ENCODE measurements around the gene EFNB3. TPM values are rescaled to one million over a fixed set of nuclear protein-coding genes. Genes with fewer than 3 reads are reported as not detected.

The EFNB3 gene
- total RNA-seq, 4 donors from 2014 or later, result 6.2 to 9.2 (median 9.0) TPM

- Histone ChIP-seq H3K4me1 (no peaks in the 10 kb centered on the region), H3K27ac (no peak overlapping the region), H3K9me3 (peaks cover 8% of the 10 kb centered on the region), H3K27me3 (no peaks in the 10 kb centered on the region), H3K4me3 (no peak overlapping the region), H3K36me3 (peaks cover 82% of the 10 kb centered on the region)
- TF ChIP-seq EP300 (IDR thresholded peaks at IDR 0.05) (no peak), POLR2A (IDR thresholded peaks at IDR 0.05) (no peak), POLR2AphosphoS5 (IDR thresholded peaks at IDR 0.05) (no peak)
- TF ChIP-seq, protein P1, sequence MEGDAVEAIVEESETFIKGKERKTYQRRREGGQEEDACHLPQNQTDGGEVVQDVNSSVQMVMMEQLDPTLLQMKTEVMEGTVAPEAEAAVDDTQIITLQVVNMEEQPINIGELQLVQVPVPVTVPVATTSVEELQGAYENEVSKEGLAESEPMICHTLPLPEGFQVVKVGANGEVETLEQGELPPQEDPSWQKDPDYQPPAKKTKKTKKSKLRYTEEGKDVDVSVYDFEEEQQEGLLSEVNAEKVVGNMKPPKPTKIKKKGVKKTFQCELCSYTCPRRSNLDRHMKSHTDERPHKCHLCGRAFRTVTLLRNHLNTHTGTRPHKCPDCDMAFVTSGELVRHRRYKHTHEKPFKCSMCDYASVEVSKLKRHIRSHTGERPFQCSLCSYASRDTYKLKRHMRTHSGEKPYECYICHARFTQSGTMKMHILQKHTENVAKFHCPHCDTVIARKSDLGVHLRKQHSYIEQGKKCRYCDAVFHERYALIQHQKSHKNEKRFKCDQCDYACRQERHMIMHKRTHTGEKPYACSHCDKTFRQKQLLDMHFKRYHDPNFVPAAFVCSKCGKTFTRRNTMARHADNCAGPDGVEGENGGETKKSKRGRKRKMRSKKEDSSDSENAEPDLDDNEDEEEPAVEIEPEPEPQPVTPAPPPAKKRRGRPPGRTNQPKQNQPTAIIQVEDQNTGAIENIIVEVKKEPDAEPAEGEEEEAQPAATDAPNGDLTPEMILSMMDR (IDR thresholded peaks at IDR 0.05), result no peak
- 86% methylated on average over 2 of the region's 2 CpGs for WGBS
- DNase-seq (ENCODE audit: low spot score in 2 of 2), result no peak
Measured at GRCh38 chr17:7673239-7673638, 31.8 kb upstream of the EFNB3 start.

DNA sequence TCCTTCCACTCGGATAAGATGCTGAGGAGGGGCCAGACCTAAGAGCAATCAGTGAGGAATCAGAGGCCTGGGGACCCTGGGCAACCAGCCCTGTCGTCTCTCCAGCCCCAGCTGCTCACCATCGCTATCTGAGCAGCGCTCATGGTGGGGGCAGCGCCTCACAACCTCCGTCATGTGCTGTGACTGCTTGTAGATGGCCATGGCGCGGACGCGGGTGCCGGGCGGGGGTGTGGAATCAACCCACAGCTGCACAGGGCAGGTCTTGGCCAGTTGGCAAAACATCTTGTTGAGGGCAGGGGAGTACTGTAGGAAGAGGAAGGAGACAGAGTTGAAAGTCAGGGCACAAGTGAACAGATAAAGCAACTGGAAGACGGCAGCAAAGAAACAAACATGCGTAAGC, 30.1 kb upstream of the EFNB3 start:
- H3K36me3 ChIP-seq, result peaks cover 66% of the 10 kb centered on the region
- TF ChIP-seq POLR2A (IDR thresholded peaks at IDR 0.05) (no peak), POLR2AphosphoS5 (IDR thresholded peaks at IDR 0.05) (no peak), EP300 (IDR thresholded peaks at IDR 0.05) (no peak)
- TF ChIP-seq, protein P1 (IDR thresholded peaks at IDR 0.05), result no peak
- H3K4me1 ChIP-seq, result no peaks in the 10 kb centered on the region
- no peak overlapping the region for H3K4me3 ChIP-seq
- 89% methylated on average over 14 of the region's 14 CpGs for WGBS
- no peak overlapping the region for H3K27ac ChIP-seq
- peaks cover 8% of the 10 kb centered on the region for H3K9me3 ChIP-seq
- no peaks in the 10 kb centered on the region for H3K27me3 ChIP-seq
- no peak for DNase-seq (ENCODE audit: low spot score in 2 of 2)

DNA sequence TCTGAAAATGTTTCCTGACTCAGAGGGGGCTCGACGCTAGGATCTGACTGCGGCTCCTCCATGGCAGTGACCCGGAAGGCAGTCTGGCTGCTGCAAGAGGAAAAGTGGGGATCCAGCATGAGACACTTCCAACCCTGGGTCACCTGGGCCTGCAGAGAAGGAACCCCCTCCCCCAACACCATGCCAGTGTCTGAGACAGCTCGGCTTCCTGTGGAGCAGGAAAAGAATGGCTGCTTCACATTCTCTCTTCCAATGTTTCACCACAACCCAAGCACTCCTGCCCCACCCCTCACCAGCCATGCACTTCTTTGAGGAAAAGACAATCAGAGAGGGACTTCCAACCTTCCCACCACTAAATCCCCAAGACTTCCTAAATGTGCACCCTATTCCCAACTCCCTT, 28.5 kb upstream of the EFNB3 start:
- no peak for DNase-seq (ENCODE audit: low spot score in 2 of 2)
- Histone ChIP-seq H3K9me3 (peaks cover 8% of the 10 kb centered on the region), H3K36me3 (peaks cover 50% of the 10 kb centered on the region), H3K4me3 (no peak overlapping the region), H3K27me3 (no peaks in the 10 kb centered on the region), H3K27ac (no peak overlapping the region), H3K4me1 (no peaks in the 10 kb centered on the region)
- 79% methylated on average over 5 of the region's 5 CpGs for WGBS
- TF ChIP-seq, protein P1 (IDR thresholded peaks at IDR 0.05), result no peak
- TF ChIP-seq POLR2AphosphoS5 (IDR thresholded peaks at IDR 0.05) (no peak), POLR2A (IDR thresholded peaks at IDR 0.05) (no peak), EP300 (IDR thresholded peaks at IDR 0.05) (no peak)

- no peak overlapping the region for H3K4me3 ChIP-seq
- no peak for DNase-seq (ENCODE audit: low spot score in 2 of 2)
Measured at GRCh38 chr17:7677388-7678067, 27.5 kb upstream of the EFNB3 start.

DNA sequence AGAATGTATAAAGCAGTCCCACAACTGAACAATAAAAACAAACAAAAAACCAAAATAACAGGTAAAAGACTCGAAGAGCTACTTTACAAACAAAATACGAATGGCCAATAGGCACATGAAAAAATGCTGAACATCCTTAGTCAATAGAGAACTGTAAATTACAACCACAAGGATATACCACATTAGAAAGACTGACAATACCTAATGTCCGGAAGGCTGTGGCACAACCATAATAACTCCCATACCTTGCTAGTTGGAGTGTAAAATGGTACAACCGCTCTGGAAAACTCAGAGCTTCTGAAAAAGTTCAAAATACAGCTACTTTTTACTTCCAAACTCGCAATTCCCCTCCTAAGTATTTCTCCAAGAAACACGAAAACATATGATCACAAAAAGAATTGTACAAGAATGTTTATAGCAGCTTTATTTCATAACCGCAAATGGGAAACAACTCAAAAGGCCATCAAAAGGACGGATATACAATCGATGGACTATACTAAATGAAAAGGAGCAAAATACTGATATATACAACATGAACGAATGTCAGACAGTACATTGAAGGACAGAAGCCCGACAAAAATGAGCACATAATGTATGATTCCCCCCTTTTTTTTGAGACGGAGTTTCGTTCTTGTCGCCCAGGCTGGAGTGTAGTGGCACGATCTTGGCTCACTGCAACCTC, 20.0 kb upstream of the EFNB3 start:
- Histone ChIP-seq H3K27me3 (no peaks in the 10 kb centered on the region), H3K27ac (peak overlapping the region; percentile 98), H3K4me1 (peaks cover 35% of the 10 kb centered on the region), H3K4me3 (peak overlapping the region; percentile 81), H3K36me3 (no peaks in the 10 kb centered on the region), H3K9me3 (no peaks in the 10 kb centered on the region)
- DNase-seq (ENCODE audit: low spot score in 2 of 2), result no peak
- WGBS, result 49% methylated on average over 15 of the region's 15 CpGs
- TF ChIP-seq, protein P1 (IDR thresholded peaks at IDR 0.05), result no peak
- TF ChIP-seq POLR2AphosphoS5 (IDR thresholded peaks at IDR 0.05) (no peak), POLR2A (IDR thresholded peaks at IDR 0.05) (no peak)

More at GRCh38 chr17:7677388-7678067, 27.5 kb upstream of the EFNB3 start:
- Histone ChIP-seq H3K36me3 (peaks cover 40% of the 10 kb centered on the region), H3K9me3 (peaks cover 8% of the 10 kb centered on the region), H3K27me3 (no peaks in the 10 kb centered on the region), H3K27ac (no peak overlapping the region), H3K4me1 (no peaks in the 10 kb centered on the region)
- TF ChIP-seq POLR2A (IDR thresholded peaks at IDR 0.05), result no peak
- TF ChIP-seq POLR2AphosphoS5 (IDR thresholded peaks at IDR 0.05), result no peak
- TF ChIP-seq EP300 (IDR thresholded peaks at IDR 0.05), result no peak
- TF ChIP-seq, protein P1 (IDR thresholded peaks at IDR 0.05), result no peak
- 87% methylated on average over 10 of the region's 10 CpGs for WGBS

Measured in suprapubic skin (tissue), 4 donors.